Peyer's patch (tissue), 4 donors: Measurements from ENCODE around the gene TMEM135. TPM values are rescaled to one million over a fixed set of nuclear protein-coding genes. Genes with fewer than 3 reads are reported as not detected.

Source experiments
- DNase-seq, 3 donors: peaks; one replicate each; pipeline ENCODE4 v3.0.0-alpha.2; 2017 to 2019
- H3K27ac ChIP-seq, 4 donors: fragments of 200-600 bp; sonication (generic); one replicate each; pipeline ENCODE4 v1.5.1; 2016 to 2019
- H3K27me3 ChIP-seq, 2 donors: fragments of 200-600 bp; sonication (generic); one replicate each; pipeline ENCODE4 v1.5.1; 2019
- H3K36me3 ChIP-seq, 3 donors: fragments of 200-600 bp; sonication (generic); one replicate each; pipeline ENCODE4 v1.5.1; 2016 to 2019
- H3K4me1 ChIP-seq, 4 donors: fragments of 200-600 bp; sonication (generic); one replicate each; pipeline ENCODE4 v1.5.1; 2016 to 2019
- H3K4me3 ChIP-seq, 4 donors: fragments of 200-600 bp; sonication (generic); 1 replicate in 3 of 4; 2 replicates in 1 of 4; pipeline ENCODE4 v1.5.1; 2016 to 2019; ENCODE audit warnings: mild to moderate bottlenecking in 1 of 4
- H3K9me3 ChIP-seq, 4 donors: fragments of 200-600 bp; sonication (generic); one replicate each; pipeline ENCODE4 v1.5.1; 2016 to 2019; ENCODE audit warnings: mild to moderate bottlenecking in 1 of 4
- CTCF ChIP-seq, 6 experiments: fragments of 450-650 bp in 4 of 6; fragments of 200-600 bp in 2 of 6; sonication (generic) in 1 of 6; IDR thresholded peaks; one replicate each; pipeline ENCODE4 v1.5.1; 2017 to 2019; ENCODE audit warnings: antibody characterized with exemption in 6 of 6, mild to moderate bottlenecking in 3 of 6, moderate library complexity in 1 of 6
- POLR2A ChIP-seq, 2 donors: fragments of 450-650 bp; IDR thresholded peaks; one replicate each; pipeline ENCODE4 v1.5.1; 2017; ENCODE audit warnings: antibody characterized with exemption in 2 of 2, mild to moderate bottlenecking in 2 of 2, moderate library complexity in 2 of 2
- total RNA-seq, 4 donors: library from RNA; depleted of rRNA; stranded (reverse); fragments of >200 nt; gene quantifications; one replicate each; pipeline ENCODE4 v1.1.0, GENCODE V29; 2016

TMEM135 gene
- total RNA-seq, 4 donors from 2014 or later = 23.1 to 58.2 (median 40.1) TPM

- H3K27me3 ChIP-seq = no peaks in the 10 kb centered on the region
- no peaks in the 10 kb centered on the region for H3K9me3 ChIP-seq
- TF ChIP-seq CTCF (IDR thresholded peaks at IDR 0.05) (no peak), POLR2A (IDR thresholded peaks at IDR 0.05) (no peak)
- H3K4me1 ChIP-seq = no peaks in the 10 kb centered on the region
- no peaks in the 10 kb centered on the region for H3K36me3 ChIP-seq
- H3K27ac ChIP-seq = no peak overlapping the region
- no peak overlapping the region for H3K4me3 ChIP-seq
- no peak for DNase-seq
Measured at GRCh38 chr11:87061766-87062165, 24.0 kb downstream of the TMEM135 start.

DNA sequence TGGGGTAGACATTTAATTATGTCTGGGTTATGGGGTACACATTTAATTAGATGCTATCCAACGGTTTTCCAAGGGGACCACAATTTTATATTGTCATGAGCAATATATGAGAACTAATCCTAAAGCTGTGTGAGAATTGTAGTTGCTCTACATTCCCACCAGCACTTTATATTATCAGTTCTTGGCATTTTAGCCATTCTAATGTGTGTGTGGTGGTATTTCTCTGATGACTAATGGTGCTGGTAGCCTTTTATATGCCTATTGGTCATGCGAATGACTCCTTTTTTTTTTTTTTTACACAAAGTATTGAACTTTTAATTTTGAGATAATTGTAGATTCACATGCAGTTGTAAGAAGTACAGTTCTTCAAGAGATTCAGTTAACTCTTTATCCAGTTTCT, 26.2 kb downstream of the TMEM135 start:
- TF ChIP-seq POLR2A (IDR thresholded peaks at IDR 0.05) = no peak
- TF ChIP-seq CTCF (IDR thresholded peaks at IDR 0.05) = no peak

GRCh38 chr11:87072787-87073186, 35.1 kb downstream of the TMEM135 start:
- Histone ChIP-seq H3K4me1 (no peaks in the 10 kb centered on the region), H3K27me3 (no peaks in the 10 kb centered on the region), H3K36me3 (peaks cover 0 to 39% (median 0%) of the 10 kb centered on the region in 3 donors), H3K27ac (no peak overlapping the region), H3K4me3 (no peak overlapping the region), H3K9me3 (no peaks in the 10 kb centered on the region)
- DNase-seq = no peak
- TF ChIP-seq CTCF (IDR thresholded peaks at IDR 0.05) = no peak
- no peak for TF ChIP-seq POLR2A (IDR thresholded peaks at IDR 0.05)

More for the DNA sequence above, 26.2 kb downstream of the TMEM135 start:
- DNase-seq = no peak
- Histone ChIP-seq H3K27me3 (no peaks in the 10 kb centered on the region), H3K27ac (no peak overlapping the region), H3K4me1 (no peaks in the 10 kb centered on the region), H3K4me3 (no peak overlapping the region), H3K9me3 (no peaks in the 10 kb centered on the region), H3K36me3 (no peaks in the 10 kb centered on the region)

GRCh38 chr11:87076260-87076783, 38.6 kb downstream of the TMEM135 start:
- no peak for DNase-seq
- no peak overlapping the region for H3K4me3 ChIP-seq

DNA sequence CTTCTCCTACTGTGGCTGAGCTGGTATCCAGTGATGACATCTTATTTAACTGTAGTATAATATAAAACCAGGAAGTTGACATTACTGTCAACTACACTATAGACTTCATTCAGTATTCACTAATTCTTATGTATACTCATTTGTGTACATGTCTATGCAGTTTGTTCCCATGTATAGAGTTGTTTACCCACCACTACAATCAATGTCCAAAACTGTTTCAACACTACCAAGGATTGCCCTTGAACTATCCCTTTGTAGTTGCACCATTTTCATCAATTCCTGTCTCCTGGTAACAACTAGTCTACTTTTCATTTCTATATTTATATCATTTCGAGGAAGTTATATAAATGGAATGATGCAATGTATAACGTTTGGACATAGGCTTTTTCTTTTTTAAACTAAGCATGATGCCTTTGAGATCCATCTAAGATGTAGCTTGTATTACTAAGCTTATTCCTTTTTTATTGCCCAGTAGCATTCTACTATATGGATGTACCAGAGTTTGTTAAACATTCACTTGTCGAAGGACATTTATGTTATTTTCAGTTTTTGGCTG, 39.2 kb downstream of the TMEM135 start:
- no peak overlapping the region for H3K27ac ChIP-seq
- no peak overlapping the region for H3K4me3 ChIP-seq
- TF ChIP-seq POLR2A (IDR thresholded peaks at IDR 0.05) = no peak
- TF ChIP-seq CTCF (IDR thresholded peaks at IDR 0.05) = no peak
- H3K4me1 ChIP-seq = no peaks in the 10 kb centered on the region
- no peaks in the 10 kb centered on the region for H3K9me3 ChIP-seq
- H3K27me3 ChIP-seq = no peaks in the 10 kb centered on the region
- peaks cover 0 to 39% (median 0%) of the 10 kb centered on the region in 3 donors for H3K36me3 ChIP-seq
- DNase-seq = no peak

More at GRCh38 chr11:87076260-87076783, 38.6 kb downstream of the TMEM135 start:
- H3K36me3 ChIP-seq = peaks cover 0 to 39% (median 0%) of the 10 kb centered on the region in 3 donors
- TF ChIP-seq POLR2A (IDR thresholded peaks at IDR 0.05) (no peak), CTCF (IDR thresholded peaks at IDR 0.05) (no peak)
- H3K9me3 ChIP-seq = no peaks in the 10 kb centered on the region
- H3K27me3 ChIP-seq = no peaks in the 10 kb centered on the region
- no peak overlapping the region for H3K27ac ChIP-seq
- no peaks in the 10 kb centered on the region for H3K4me1 ChIP-seq
